Peyer's patch (tissue), 4 donors: Measurements from ENCODE around the gene TMEM25.

ENCODE experiments used
- CTCF ChIP-seq, 6 experiments: fragments of 450-650 bp in 4 of 6; fragments of 200-600 bp in 2 of 6; sonication (generic) in 1 of 6; IDR thresholded peaks; one replicate each; pipeline ENCODE4 v1.5.1; 2017 to 2019; ENCODE audit warnings: antibody characterized with exemption in 6 of 6, mild to moderate bottlenecking in 3 of 6, moderate library complexity in 1 of 6
- POLR2A ChIP-seq, 2 donors: fragments of 450-650 bp; IDR thresholded peaks; one replicate each; pipeline ENCODE4 v1.5.1; 2017; ENCODE audit warnings: antibody characterized with exemption in 2 of 2, mild to moderate bottlenecking in 2 of 2, moderate library complexity in 2 of 2

GRCh38 chr11:118544010-118544646 lies 13.1 kb downstream of the TMEM25 start:
- TF ChIP-seq CTCF (IDR thresholded peaks at IDR 0.05) = no peak
- TF ChIP-seq POLR2A (IDR thresholded peaks at IDR 0.05) = no peak
